ENCODE data around the gene BPIFB2. TPM values are rescaled to one million over a fixed set of nuclear protein-coding genes. Genes with fewer than 3 reads are reported as not detected.

BPIFB2 gene
- total and polyA plus RNA-seq, 4 donors = 0.33 to 3.7 (median 1.5) TPM

DNA sequence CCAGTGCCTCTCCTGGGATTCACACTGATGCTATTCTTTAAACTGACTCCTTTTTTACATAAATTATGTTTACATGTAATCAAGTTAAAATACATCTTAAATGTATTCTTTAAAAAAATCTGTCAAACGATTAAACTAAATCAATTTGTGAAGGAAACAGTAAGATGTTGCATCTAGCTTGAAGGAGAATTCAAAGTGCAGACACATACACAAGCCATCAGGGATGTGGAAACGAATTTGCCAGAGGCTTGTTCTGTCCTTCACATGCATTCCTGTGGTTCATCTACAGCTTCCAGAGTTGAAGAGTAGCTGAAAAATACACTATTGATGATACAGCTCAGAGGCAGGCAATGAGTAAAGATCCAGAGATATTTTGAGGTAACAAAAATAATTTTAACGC, 38.9 kb downstream of the BPIFB2 start:
- no peaks in the 10 kb centered on the region for H3K4me1 ChIP-seq (ENCODE audit: control insufficient read depth in 4 of 4, insufficient read depth in 4 of 4, low read length in 3 of 4)
- TF ChIP-seq, protein P1, sequence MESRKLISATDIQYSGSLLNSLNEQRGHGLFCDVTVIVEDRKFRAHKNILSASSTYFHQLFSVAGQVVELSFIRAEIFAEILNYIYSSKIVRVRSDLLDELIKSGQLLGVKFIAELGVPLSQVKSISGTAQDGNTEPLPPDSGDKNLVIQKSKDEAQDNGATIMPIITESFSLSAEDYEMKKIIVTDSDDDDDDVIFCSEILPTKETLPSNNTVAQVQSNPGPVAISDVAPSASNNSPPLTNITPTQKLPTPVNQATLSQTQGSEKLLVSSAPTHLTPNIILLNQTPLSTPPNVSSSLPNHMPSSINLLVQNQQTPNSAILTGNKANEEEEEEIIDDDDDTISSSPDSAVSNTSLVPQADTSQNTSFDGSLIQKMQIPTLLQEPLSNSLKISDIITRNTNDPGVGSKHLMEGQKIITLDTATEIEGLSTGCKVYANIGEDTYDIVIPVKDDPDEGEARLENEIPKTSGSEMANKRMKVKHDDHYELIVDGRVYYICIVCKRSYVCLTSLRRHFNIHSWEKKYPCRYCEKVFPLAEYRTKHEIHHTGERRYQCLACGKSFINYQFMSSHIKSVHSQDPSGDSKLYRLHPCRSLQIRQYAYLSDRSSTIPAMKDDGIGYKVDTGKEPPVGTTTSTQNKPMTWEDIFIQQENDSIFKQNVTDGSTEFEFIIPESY (IDR thresholded peaks at IDR 0.05) = no peak
- no peaks in the 10 kb centered on the region for H3K36me3 ChIP-seq (ENCODE audit: control insufficient read depth in 4 of 4, insufficient read depth in 3 of 4, low read depth in 1 of 4, low read length in 3 of 4)
- no peaks in the 10 kb centered on the region for H3K27me3 ChIP-seq (ENCODE audit: control insufficient read depth in 4 of 4, insufficient read depth in 4 of 4, low read length in 3 of 4)
- WGBS = 76% methylated on average over 3 of the region's 3 CpGs
- no peak overlapping the region for H3K9ac ChIP-seq (ENCODE audit: low read depth in 1 of 2, low read length in 2 of 2)
- no peak overlapping the region for H3K27ac ChIP-seq (ENCODE audit: low read depth in 1 of 2, low read length in 2 of 2)
- no peak for DNase-seq (ENCODE audit: low spot score)
- no peak overlapping the region for H3K4me3 ChIP-seq (ENCODE audit: low read depth in 1 of 3, low read length in 3 of 3)
- peaks cover 0 to 3% (median 0%) of the 10 kb centered on the region in 4 donors for H3K9me3 ChIP-seq (ENCODE audit: control insufficient read depth in 4 of 4, low read length in 3 of 4)

DNA sequence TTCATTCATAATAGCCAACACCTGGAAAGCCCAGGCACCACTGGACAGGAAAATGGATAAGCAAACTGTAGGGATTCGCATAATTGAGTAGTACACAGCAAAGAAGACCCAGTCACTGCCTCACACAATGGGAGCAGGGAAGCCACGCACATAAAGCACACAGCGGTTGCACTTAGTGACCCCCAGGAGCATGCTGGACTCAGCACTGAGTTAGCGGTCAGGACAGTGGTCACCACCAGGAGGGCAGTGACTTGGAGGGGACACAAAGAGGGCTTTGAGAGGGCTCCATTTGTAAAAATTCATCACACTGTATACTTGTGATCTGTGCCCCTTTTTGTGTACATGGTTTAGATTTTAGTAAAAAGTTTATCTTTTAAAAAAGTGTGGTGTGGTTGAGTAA, 43.8 kb downstream of the BPIFB2 start:
- no peak overlapping the region for H3K9ac ChIP-seq (ENCODE audit: low read depth in 1 of 2, low read length in 2 of 2)
- TF ChIP-seq RAD21 (IDR thresholded peaks at IDR 0.05) (no peak), RXRA (IDR thresholded peaks at IDR 0.05) (no peak), SP1 (IDR thresholded peaks at IDR 0.05) (no peak), NR2F2 (IDR thresholded peaks at IDR 0.05) (no peak), YY1 (IDR thresholded peaks at IDR 0.05) (no peak), GABPA (IDR thresholded peaks at IDR 0.05 in 1 of 2, conservative IDR thresholded peaks at IDR 0.05 in 1 of 2) (no peak), FOXA2 (IDR thresholded peaks at IDR 0.05) (no peak), HNF4A (conservative IDR thresholded peaks at IDR 0.05) (no peak), EGR1 (IDR thresholded peaks at IDR 0.05; ENCODE audit: low read depth in 2 of 2) (no peak), JUND (IDR thresholded peaks at IDR 0.05) (no peak), TAF1 (conservative IDR thresholded peaks at IDR 0.05) (no peak), HNF4G (IDR thresholded peaks at IDR 0.05) (no peak)
- TF ChIP-seq, protein P2, sequence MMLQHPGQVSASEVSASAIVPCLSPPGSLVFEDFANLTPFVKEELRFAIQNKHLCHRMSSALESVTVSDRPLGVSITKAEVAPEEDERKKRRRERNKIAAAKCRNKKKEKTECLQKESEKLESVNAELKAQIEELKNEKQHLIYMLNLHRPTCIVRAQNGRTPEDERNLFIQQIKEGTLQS (IDR thresholded peaks at IDR 0.05) = no peak
- TF ChIP-seq, protein P3, sequence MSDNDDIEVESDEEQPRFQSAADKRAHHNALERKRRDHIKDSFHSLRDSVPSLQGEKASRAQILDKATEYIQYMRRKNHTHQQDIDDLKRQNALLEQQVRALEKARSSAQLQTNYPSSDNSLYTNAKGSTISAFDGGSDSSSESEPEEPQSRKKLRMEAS (IDR thresholded peaks at IDR 0.05) = no peak
- TF ChIP-seq, protein P1 (IDR thresholded peaks at IDR 0.05) = no peak
- H3K4me1 ChIP-seq (ENCODE audit: control insufficient read depth in 4 of 4, insufficient read depth in 4 of 4, low read length in 3 of 4) = no peaks in the 10 kb centered on the region
- no peak for DNase-seq (ENCODE audit: low spot score)
- H3K27me3 ChIP-seq (ENCODE audit: control insufficient read depth in 4 of 4, insufficient read depth in 4 of 4, low read length in 3 of 4) = no peaks in the 10 kb centered on the region
- 88% methylated on average over 4 of the region's 4 CpGs for WGBS
- no peaks in the 10 kb centered on the region for H3K36me3 ChIP-seq (ENCODE audit: control insufficient read depth in 4 of 4, insufficient read depth in 3 of 4, low read depth in 1 of 4, low read length in 3 of 4)
- H3K9me3 ChIP-seq (ENCODE audit: control insufficient read depth in 4 of 4, low read length in 3 of 4) = no peaks in the 10 kb centered on the region
- H3K4me3 ChIP-seq (ENCODE audit: low read depth in 1 of 3, low read length in 3 of 3) = no peak overlapping the region
- no peak overlapping the region for H3K27ac ChIP-seq (ENCODE audit: low read depth in 1 of 2, low read length in 2 of 2)

Data from liver (tissue), 9 donors.